Uterus (tissue), 2 donors: Measurements from ENCODE around the gene SCAPER.

Experiments used
- CTCF ChIP-seq, 4 experiments: fragments of 200-600 bp in 2 of 4; fragments of 450-650 bp in 2 of 4; sonication (generic) in 2 of 4; IDR thresholded peaks; one replicate each; pipeline ENCODE4 v1.5.1; 2016 to 2019; ENCODE audit warnings: antibody characterized with exemption in 4 of 4, mild to moderate bottlenecking in 2 of 4, moderate library complexity in 1 of 4
- POLR2A ChIP-seq, 2 donors: fragments of 450-650 bp; IDR thresholded peaks; one replicate each; pipeline ENCODE4 v1.6.1; 2016; ENCODE audit warnings: antibody characterized with exemption in 2 of 2, mild to moderate bottlenecking in 1 of 2, moderate library complexity in 1 of 2

- TF ChIP-seq CTCF (IDR thresholded peaks at IDR 0.05), result no peak
- no peak for TF ChIP-seq POLR2A (IDR thresholded peaks at IDR 0.05)
These were observed 42.3 kb upstream of the SCAPER start for GRCh38 chr15:76947454-76947853.
